Suprapubic skin (tissue), 4 donors: ENCODE results near the gene CKS1B.

Experiments used
- POLR2A ChIP-seq, 2 donors: fragments of 450-650 bp; IDR thresholded peaks; one replicate each; pipeline ENCODE4 v1.6.1; 2017; ENCODE audit warnings: antibody characterized with exemption in 2 of 2, mild to moderate bottlenecking in 2 of 2, moderate library complexity in 2 of 2
- POLR2AphosphoS5 ChIP-seq, 3 donors: sonication (generic); formaldehyde crosslinking; IDR thresholded peaks; one replicate each; pipeline ENCODE4 v1.6.1; 2017; ENCODE audit warnings: antibody characterized with exemption in 3 of 3
- TF ChIP-seq, protein P1 (sequence below), 2 donors: fragments of 200-600 bp in 1 of 2; fragments of 450-650 bp in 1 of 2; sonication (generic) in 1 of 2; IDR thresholded peaks; one replicate each; pipeline ENCODE4 v1.5.1; 2016 to 2019; ENCODE audit warnings: antibody characterized with exemption in 2 of 2, mild to moderate bottlenecking in 1 of 2, moderate library complexity in 1 of 2

DNA sequence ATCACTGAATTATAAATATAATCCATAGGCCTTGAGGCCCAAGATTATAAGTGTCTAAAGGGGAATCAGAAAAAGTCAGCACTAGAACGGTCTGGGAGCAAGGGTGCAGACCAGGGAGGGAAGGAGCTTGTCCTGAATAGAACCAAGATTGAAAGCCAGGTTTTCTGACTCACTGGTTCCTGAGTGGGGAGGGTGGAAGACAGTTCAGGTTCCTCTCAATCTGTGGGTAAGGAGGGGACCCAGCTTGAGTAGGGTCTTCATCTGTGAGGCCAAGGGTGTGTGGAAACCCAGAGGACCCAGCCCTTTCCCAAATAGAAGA is 19.7 kb downstream of the CKS1B start:
- TF ChIP-seq, protein P1, sequence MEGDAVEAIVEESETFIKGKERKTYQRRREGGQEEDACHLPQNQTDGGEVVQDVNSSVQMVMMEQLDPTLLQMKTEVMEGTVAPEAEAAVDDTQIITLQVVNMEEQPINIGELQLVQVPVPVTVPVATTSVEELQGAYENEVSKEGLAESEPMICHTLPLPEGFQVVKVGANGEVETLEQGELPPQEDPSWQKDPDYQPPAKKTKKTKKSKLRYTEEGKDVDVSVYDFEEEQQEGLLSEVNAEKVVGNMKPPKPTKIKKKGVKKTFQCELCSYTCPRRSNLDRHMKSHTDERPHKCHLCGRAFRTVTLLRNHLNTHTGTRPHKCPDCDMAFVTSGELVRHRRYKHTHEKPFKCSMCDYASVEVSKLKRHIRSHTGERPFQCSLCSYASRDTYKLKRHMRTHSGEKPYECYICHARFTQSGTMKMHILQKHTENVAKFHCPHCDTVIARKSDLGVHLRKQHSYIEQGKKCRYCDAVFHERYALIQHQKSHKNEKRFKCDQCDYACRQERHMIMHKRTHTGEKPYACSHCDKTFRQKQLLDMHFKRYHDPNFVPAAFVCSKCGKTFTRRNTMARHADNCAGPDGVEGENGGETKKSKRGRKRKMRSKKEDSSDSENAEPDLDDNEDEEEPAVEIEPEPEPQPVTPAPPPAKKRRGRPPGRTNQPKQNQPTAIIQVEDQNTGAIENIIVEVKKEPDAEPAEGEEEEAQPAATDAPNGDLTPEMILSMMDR (IDR thresholded peaks at IDR 0.05) = no peak
- TF ChIP-seq POLR2A (IDR thresholded peaks at IDR 0.05) (no peak), POLR2AphosphoS5 (IDR thresholded peaks at IDR 0.05) (no peak)
